CD14-positive monocyte (primary cell): Measurements from ENCODE around the gene VPS16. TPM values are rescaled to one million over a fixed set of nuclear protein-coding genes. Genes with fewer than 3 reads are reported as not detected.

Experiments
- DNase-seq, 3 donors: peaks; one replicate each; pipeline ENCODE4 v3.0.0-alpha.2; 2011 to 2022
- H2AFZ ChIP-seq: 2 replicates; pipeline ENCODE4 v1.6.0; 2012; ENCODE audit warnings: mild to moderate bottlenecking, low read depth, low read length, inconsistent platforms; ENCODE audit not compliant: insufficient read depth, poor library complexity, severe bottlenecking
- H3K27ac ChIP-seq, 2 donors: 1 replicate in 1 of 2; 2 replicates in 1 of 2; pipeline ENCODE4 v1.5.1; 2012 to 2013; ENCODE audit warnings: low read length in 2 of 2, control low read depth in 1 of 2, inconsistent platforms in 1 of 2, low read depth in 1 of 2, mild to moderate bottlenecking in 1 of 2
- H3K27me3 ChIP-seq, 2 donors: one replicate each; pipeline versions ENCODE4 v1.6.0 to v1.6.1; 2011 to 2013; ENCODE audit warnings: low read length in 2 of 2; ENCODE audit not compliant: control insufficient read depth in 2 of 2, insufficient read depth in 2 of 2
- H3K36me3 ChIP-seq, 2 donors: replicated peaks in 1 of 2; 1 replicate in 1 of 2; 2 replicates in 1 of 2; pipeline versions ENCODE4 v1.5.1 to v1.6.1; 2012 to 2013; ENCODE audit warnings: low read length in 2 of 2, control low read depth in 1 of 2, inconsistent platforms in 1 of 2, mild to moderate bottlenecking in 1 of 2; ENCODE audit not compliant: insufficient read depth in 2 of 2, control insufficient read depth in 1 of 2
- H3K4me1 ChIP-seq, 2 donors: 1 replicate in 1 of 2; 2 replicates in 1 of 2; pipeline versions ENCODE4 v1.5.1 to v1.6.1; 2012 to 2013; ENCODE audit warnings: low read length in 2 of 2, control low read depth in 1 of 2, inconsistent platforms in 1 of 2, mild to moderate bottlenecking in 1 of 2, moderate library complexity in 1 of 2; ENCODE audit not compliant: insufficient read depth in 2 of 2, control insufficient read depth in 1 of 2
- H3K4me2 ChIP-seq: replicated peaks from 2 replicates; pipeline ENCODE3; 2012; ENCODE audit warnings: low read length, moderate library complexity, mild to moderate bottlenecking; ENCODE audit not compliant: poor library complexity, severe bottlenecking; ENCODE audit errors: extremely low read depth
- H3K4me3 ChIP-seq, 3 experiments: fragments of 200-600 bp in 1 of 3; sonication (generic) in 1 of 3; replicated peaks in 1 of 3; 1 replicate in 2 of 3; 2 replicates in 1 of 3; pipeline ENCODE4 v1.5.1; 2011 to 2013; ENCODE audit warnings: low read length in 3 of 3, mild to moderate bottlenecking in 3 of 3, control low read depth in 2 of 3, low read depth in 2 of 3, inconsistent platforms in 1 of 3, moderate library complexity in 1 of 3
- H3K79me2 ChIP-seq: 2 replicates; pipeline ENCODE4 v1.6.0; 2012; ENCODE audit warnings: mild to moderate bottlenecking, control low read depth, inconsistent platforms, low read length, moderate library complexity; ENCODE audit not compliant: insufficient read depth
- H3K9ac ChIP-seq: 2 replicates; pipeline ENCODE4 v1.6.0; 2017; ENCODE audit warnings: low read length, mild to moderate bottlenecking; ENCODE audit not compliant: insufficient read depth, poor library complexity, severe bottlenecking
- H3K9me3 ChIP-seq, 2 donors: replicated peaks in 1 of 2; 1 replicate in 1 of 2; 2 replicates in 1 of 2; pipeline versions ENCODE4 v1.5.1 to v1.6.1; 2012 to 2013; ENCODE audit warnings: low read length in 2 of 2, control low read depth in 1 of 2; ENCODE audit not compliant: control insufficient read depth in 1 of 2, insufficient read depth in 1 of 2
- H4K20me1 ChIP-seq: 2 replicates; pipeline ENCODE4 v1.6.0; 2012; ENCODE audit warnings: mild to moderate bottlenecking, low read length, control low read depth, moderate library complexity; ENCODE audit not compliant: insufficient read depth
- H3K27ac Mint-ChIP-seq, 7 donors: one replicate each; pipeline ENCODE4 v1.8.0; 2020; ENCODE audit warnings: mild to moderate bottlenecking in 7 of 7, mixed read lengths in 7 of 7, moderate library complexity in 6 of 7, inconsistent platforms in 2 of 7
- H3K27me3 Mint-ChIP-seq, 3 donors: one replicate each; pipeline ENCODE4 v1.8.0; 2021 to 2022; ENCODE audit warnings: low read depth in 3 of 3, mild to moderate bottlenecking in 3 of 3, mixed read lengths in 3 of 3, moderate library complexity in 3 of 3, inconsistent platforms in 1 of 3
- H3K36me3 Mint-ChIP-seq, 2 donors: one replicate each; pipeline ENCODE4 v1.8.0; 2020; ENCODE audit warnings: mixed read lengths in 2 of 2, inconsistent platforms in 1 of 2, mild to moderate bottlenecking in 1 of 2
- H3K4me1 Mint-ChIP-seq: one replicate; pipeline ENCODE4 v1.8.0; 2020; ENCODE audit warnings: mild to moderate bottlenecking, mixed read lengths
- H3K4me3 Mint-ChIP-seq, 2 donors: one replicate each; pipeline ENCODE4 v1.8.0; 2020; ENCODE audit warnings: mild to moderate bottlenecking in 2 of 2, mixed read lengths in 2 of 2, moderate library complexity in 1 of 2
- H3K9me3 Mint-ChIP-seq, 7 donors: one replicate each; pipeline ENCODE4 v1.8.0; 2020 to 2022; ENCODE audit warnings: mixed read lengths in 7 of 7, mild to moderate bottlenecking in 6 of 7, moderate library complexity in 6 of 7, inconsistent platforms in 2 of 7
- CTCF ChIP-seq: fragments of 200-600 bp; IDR thresholded peaks from one replicate; pipeline ENCODE4 v1.8.0; 2022; ENCODE audit warnings: antibody characterized with exemption, mild to moderate bottlenecking
- WGBS: methylation state at CpG from one replicate; pipeline ENCODE4 v1.1.5; 2013; ENCODE audit warnings: missing lambda C conversion rate; ENCODE audit not compliant: insufficient coverage; 5-methylcytosine and 5-hydroxymethylcytosine counted together
- intact Hi-C, 2 donors: fragments of 100-400 bp; cut with micrococcal nuclease; formaldehyde crosslinking; loops; one replicate each; pipeline versions ENCODE4 v1.15.0 to v1.15.1; 2023
- polyA plus RNA-seq, 3 donors: library from polyadenylated mRNA; depleted of rRNA in 1 of 3; unstranded in 2 of 3; stranded (reverse) in 1 of 3; fragments of 300-500 nt in 2 of 3; fragments of >200 nt in 1 of 3; fragmentation: Illumina TruSeq in 2 of 3; gene quantifications; 1 replicate in 2 of 3; 2 replicates in 1 of 3; pipeline ENCODE4 v1.2.3, GENCODE V29; 2012 to 2021

Gene VPS16
- polyA plus RNA-seq, 3 donors = 33.3 to 87.0 (median 34.5) TPM

GRCh38 chr20:2865630-2866029 is 25.1 kb downstream of the VPS16 start:
- Histone ChIP-seq H3K36me3 (peaks cover 56 to 65% of the 10 kb centered on the region in 2 donors), H2AFZ (no peak overlapping the region), H3K9me3 (no peaks in the 10 kb centered on the region), H4K20me1 (no peaks in the 10 kb centered on the region), H3K4me3 (no peak overlapping the region), H3K27me3 (no peaks in the 10 kb centered on the region), H3K4me2 (no peak overlapping the region), H3K4me1 (peaks cover 16 to 19% of the 10 kb centered on the region in 2 donors), H3K9ac (no peak overlapping the region), H3K79me2 (no peaks in the 10 kb centered on the region), H3K27ac (no peak overlapping the region)
- H3K4me3 Mint-ChIP-seq = peak overlapping the region in 1 of 2 donors; percentile 16
- H3K9me3 Mint-ChIP-seq = no peaks in the 10 kb centered on the region
- intact Hi-C loops = no loop called here
- TF ChIP-seq CTCF = no peak
- peaks cover 58 to 69% of the 10 kb centered on the region in 2 donors for H3K36me3 Mint-ChIP-seq
- H3K27me3 Mint-ChIP-seq = peaks cover 0 to 3% (median 2%) of the 10 kb centered on the region in 3 donors
- H3K4me1 Mint-ChIP-seq = peaks cover 22% of the 10 kb centered on the region
- 90% methylated on average over 3 of the region's 3 CpGs for WGBS
- DNase-seq = no peak
- H3K27ac Mint-ChIP-seq = peak overlapping the region in 3 of 7 donors; percentile 0 to 27 (median 4)

GRCh38 chr20:2866236-2866635 is 25.7 kb downstream of the VPS16 start:
- peak overlapping the region in 1 of 2 donors; percentile 16 for H3K4me3 Mint-ChIP-seq
- no peak overlapping the region for H3K9ac ChIP-seq
- no peak overlapping the region for H3K4me2 ChIP-seq
- H4K20me1 ChIP-seq = no peaks in the 10 kb centered on the region
- 88% methylated on average over 6 of the region's 11 CpGs for WGBS
- H2AFZ ChIP-seq = no peak overlapping the region
- H3K4me1 ChIP-seq = peaks cover 22 to 25% of the 10 kb centered on the region in 2 donors
- no peaks in the 10 kb centered on the region for H3K79me2 ChIP-seq
- peak overlapping the region in 1 of 7 donors; percentile 55 for H3K27ac Mint-ChIP-seq
- peaks cover 49 to 59% of the 10 kb centered on the region in 2 donors for H3K36me3 ChIP-seq
- H3K27me3 Mint-ChIP-seq = peaks cover 0 to 3% (median 2%) of the 10 kb centered on the region in 3 donors
- H3K9me3 ChIP-seq = no peaks in the 10 kb centered on the region
- H3K27me3 ChIP-seq = no peaks in the 10 kb centered on the region
- no peak overlapping the region for H3K27ac ChIP-seq
- no peak for TF ChIP-seq CTCF
- peaks cover 28% of the 10 kb centered on the region for H3K4me1 Mint-ChIP-seq
- H3K9me3 Mint-ChIP-seq = no peaks in the 10 kb centered on the region
- peaks cover 52 to 63% of the 10 kb centered on the region in 2 donors for H3K36me3 Mint-ChIP-seq
- DNase-seq = no peak
- intact Hi-C loops = no loop called here
- no peak overlapping the region for H3K4me3 ChIP-seq
